Measurements from ENCODE around the gene SLC31A1. TPM values are rescaled to one million over a fixed set of nuclear protein-coding genes. Genes with fewer than 3 reads are reported as not detected.

Gene SLC31A1
- total and polyA plus RNA-seq, 2 of the 13 experiments (the other 11 are each of a cell fraction or from before 2014, with no cell fraction given) = 62.9 to 70.0 TPM

GRCh38 chr9:113274474-113275156 lies 53.3 kb downstream of the SLC31A1 start (continued):
- TF ChIP-seq SRSF4 (IDR thresholded peaks at IDR 0.05; ENCODE audit: low read depth, low read length, poor library complexity, severe bottlenecking) (no peak), CREM (IDR thresholded peaks at IDR 0.05) (no peak), CREM (CRISPR knock-in tag; IDR thresholded peaks at IDR 0.05) (no peak), ZNF614 (CRISPR knock-in tag; IDR thresholded peaks at IDR 0.05; ENCODE audit: borderline replicate concordance) (no peak), THRA (CRISPR knock-in tag; IDR thresholded peaks at IDR 0.05; ENCODE audit: borderline replicate concordance) (no peak), PAF1 (CRISPR knock-in tag; IDR thresholded peaks at IDR 0.05) (no peak), ZNF616 (CRISPR knock-in tag; IDR thresholded peaks at IDR 0.05; ENCODE audit: low read depth) (no peak), FIP1L1 (IDR thresholded peaks at IDR 0.05; ENCODE audit: borderline replicate concordance, insufficient read depth, low read depth, low read length) (no peak), CAMTA2 (CRISPR knock-in tag; IDR thresholded peaks at IDR 0.05; ENCODE audit: borderline replicate concordance) (no peak), ZNF20 (CRISPR knock-in tag; IDR thresholded peaks at IDR 0.05) (no peak)
- TF ChIP-seq, protein P1, sequence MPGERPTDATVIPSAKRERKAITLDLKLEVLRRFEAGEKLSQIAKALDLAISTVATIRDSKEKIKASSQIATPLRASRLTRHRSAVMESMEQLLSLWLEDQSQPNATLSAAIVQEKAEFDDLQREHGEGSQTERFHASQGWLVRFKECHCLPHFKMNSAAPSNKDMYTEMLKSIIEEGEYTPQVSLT (CRISPR knock-in tag; IDR thresholded peaks at IDR 0.05; ENCODE audit: borderline replicate concordance, low read depth) = no peak
- TF ChIP-seq, protein P2, sequence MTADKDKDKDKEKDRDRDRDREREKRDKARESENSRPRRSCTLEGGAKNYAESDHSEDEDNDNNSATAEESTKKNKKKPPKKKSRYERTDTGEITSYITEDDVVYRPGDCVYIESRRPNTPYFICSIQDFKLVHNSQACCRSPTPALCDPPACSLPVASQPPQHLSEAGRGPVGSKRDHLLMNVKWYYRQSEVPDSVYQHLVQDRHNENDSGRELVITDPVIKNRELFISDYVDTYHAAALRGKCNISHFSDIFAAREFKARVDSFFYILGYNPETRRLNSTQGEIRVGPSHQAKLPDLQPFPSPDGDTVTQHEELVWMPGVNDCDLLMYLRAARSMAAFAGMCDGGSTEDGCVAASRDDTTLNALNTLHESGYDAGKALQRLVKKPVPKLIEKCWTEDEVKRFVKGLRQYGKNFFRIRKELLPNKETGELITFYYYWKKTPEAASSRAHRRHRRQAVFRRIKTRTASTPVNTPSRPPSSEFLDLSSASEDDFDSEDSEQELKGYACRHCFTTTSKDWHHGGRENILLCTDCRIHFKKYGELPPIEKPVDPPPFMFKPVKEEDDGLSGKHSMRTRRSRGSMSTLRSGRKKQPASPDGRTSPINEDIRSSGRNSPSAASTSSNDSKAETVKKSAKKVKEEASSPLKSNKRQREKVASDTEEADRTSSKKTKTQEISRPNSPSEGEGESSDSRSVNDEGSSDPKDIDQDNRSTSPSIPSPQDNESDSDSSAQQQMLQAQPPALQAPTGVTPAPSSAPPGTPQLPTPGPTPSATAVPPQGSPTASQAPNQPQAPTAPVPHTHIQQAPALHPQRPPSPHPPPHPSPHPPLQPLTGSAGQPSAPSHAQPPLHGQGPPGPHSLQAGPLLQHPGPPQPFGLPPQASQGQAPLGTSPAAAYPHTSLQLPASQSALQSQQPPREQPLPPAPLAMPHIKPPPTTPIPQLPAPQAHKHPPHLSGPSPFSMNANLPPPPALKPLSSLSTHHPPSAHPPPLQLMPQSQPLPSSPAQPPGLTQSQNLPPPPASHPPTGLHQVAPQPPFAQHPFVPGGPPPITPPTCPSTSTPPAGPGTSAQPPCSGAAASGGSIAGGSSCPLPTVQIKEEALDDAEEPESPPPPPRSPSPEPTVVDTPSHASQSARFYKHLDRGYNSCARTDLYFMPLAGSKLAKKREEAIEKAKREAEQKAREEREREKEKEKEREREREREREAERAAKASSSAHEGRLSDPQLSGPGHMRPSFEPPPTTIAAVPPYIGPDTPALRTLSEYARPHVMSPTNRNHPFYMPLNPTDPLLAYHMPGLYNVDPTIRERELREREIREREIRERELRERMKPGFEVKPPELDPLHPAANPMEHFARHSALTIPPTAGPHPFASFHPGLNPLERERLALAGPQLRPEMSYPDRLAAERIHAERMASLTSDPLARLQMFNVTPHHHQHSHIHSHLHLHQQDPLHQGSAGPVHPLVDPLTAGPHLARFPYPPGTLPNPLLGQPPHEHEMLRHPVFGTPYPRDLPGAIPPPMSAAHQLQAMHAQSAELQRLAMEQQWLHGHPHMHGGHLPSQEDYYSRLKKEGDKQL (CRISPR knock-in tag; IDR thresholded peaks at IDR 0.05; ENCODE audit: low read depth) = no peak

Data from HepG2 (cell line).